ENCODE results near the gene CASP14. TPM values are rescaled to one million over a fixed set of nuclear protein-coding genes. Genes with fewer than 3 reads are reported as not detected.
A peak's percentile ranks its signal among the peaks of the same experiment; 100 is the strongest.
"Not testable (repeated sequence)": the region's sequence is repeated elsewhere in the genome, so short reads cannot be mapped to it uniquely, and the experiment has no call there.

The CASP14 gene
- total and polyA plus RNA-seq, 2 experiments from 2014 or later, result not detected

- H3K27ac ChIP-seq (ENCODE audit: low read depth); H3K27me3 ChIP-seq (ENCODE audit: insufficient read depth); H3F3A ChIP-seq (replicated peaks; ENCODE audit: low read depth); H3K36me3 Mint-ChIP-seq (ENCODE audit: low read depth); H3K27ac Mint-ChIP-seq; H3K36me3 ChIP-seq (ENCODE audit: insufficient read depth); H4K20me1 ChIP-seq (replicated peaks; ENCODE audit: insufficient read depth); H3K4me3 Mint-ChIP-seq; H3K79me2 ChIP-seq (replicated peaks; ENCODE audit: insufficient read depth); H3K4me3 ChIP-seq; H3K4me2 ChIP-seq; ATAC-seq; H3K4me1 ChIP-seq (ENCODE audit: insufficient read depth); H3K9me2 ChIP-seq (ENCODE audit: insufficient read depth); H3K4me1 Mint-ChIP-seq; H3K9me3 Mint-ChIP-seq; H3K27me3 Mint-ChIP-seq (ENCODE audit: insufficient read depth, low read depth, poor library complexity); H2AFZ ChIP-seq: not testable (repeated sequence)
- DNase-seq (ENCODE audit: low spot score), result peak; percentile 43
- peak; percentile 59 for TF ChIP-seq REST (IDR thresholded peaks at IDR 0.05; ENCODE audit: unreplicated experiment)
Measured at GRCh38 chr19:15080002-15080401, 30.7 kb downstream of the CASP14 start.

DNA sequence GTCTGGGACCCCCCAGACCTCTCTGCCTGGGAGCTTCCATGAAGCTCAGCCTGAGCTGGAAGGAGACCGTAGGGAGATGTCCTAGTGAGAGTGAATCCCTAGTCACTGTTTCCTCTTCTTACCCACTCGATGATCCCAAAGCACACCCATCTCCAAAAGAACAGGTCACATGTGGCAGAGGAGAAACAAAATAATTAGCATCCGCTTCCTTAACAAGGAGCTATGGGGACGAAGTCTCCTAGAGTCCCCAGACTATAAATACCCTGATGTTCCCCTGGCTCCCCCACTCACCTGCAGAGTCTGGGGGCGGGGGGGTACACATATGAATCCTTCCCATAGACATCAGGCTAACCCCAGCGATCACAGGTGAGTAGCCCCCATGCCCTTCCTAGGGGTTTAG, 32.6 kb downstream of the CASP14 start, which contains the start of gene OR1I1:
OR1I1 (plus strand) TSS at position 301 of the 400 bp plus-strand sequence. CDS start 4,855 bp downstream, outside the sequence.
- Mint-ChIP-seq H3K36me3 (ENCODE audit: low read depth) (no peaks in the 10 kb centered on the region), H3K9me3 (peaks cover 7% of the 10 kb centered on the region; the same call in 2 of the 3 replicates), H3K27me3 (ENCODE audit: insufficient read depth, low read depth, poor library complexity) (peaks cover 5% of the 10 kb centered on the region), H3K4me1 (no peaks in the 10 kb centered on the region), H3K27ac (no peak within 1 kb of the TSS), H3K4me3 (no peak within 1 kb of the TSS; the same call in 2 of the 3 replicates)
- DNase-seq (ENCODE audit: low spot score) (no peak), ATAC-seq (no peak)
- Histone ChIP-seq H3K4me1 (ENCODE audit: insufficient read depth) (no peaks in the 10 kb centered on the region), H3K36me3 (ENCODE audit: insufficient read depth) (no peaks in the 10 kb centered on the region), H2AFZ (no peak within 1 kb of the TSS), H3K9me2 (ENCODE audit: insufficient read depth) (no peaks in the 10 kb centered on the region), H3K4me2 (no peak within 1 kb of the TSS), H3K4me3 (no peak within 1 kb of the TSS), H3K79me2 (replicated peaks; ENCODE audit: insufficient read depth) (no peaks in the 10 kb centered on the region), H4K20me1 (replicated peaks; ENCODE audit: insufficient read depth) (no peaks in the 10 kb centered on the region; the same call in 1 of the 2 replicates), H3K27ac (ENCODE audit: low read depth) (no peak within 1 kb of the TSS), H3F3A (replicated peaks; ENCODE audit: low read depth) (no peaks in the 10 kb centered on the region), H3K27me3 (ENCODE audit: insufficient read depth) (no peaks in the 10 kb centered on the region)
- TF ChIP-seq STAT1 (IDR thresholded peaks at IDR 0.05; ENCODE audit: unreplicated experiment) (no peak), ZNF331 (CRISPR knock-in tag; IDR thresholded peaks at IDR 0.05; ENCODE audit: low read depth) (no peak), CTCF (conservative IDR thresholded peaks at IDR 0.05; ENCODE audit: low read depth in 2 of 2) (no peak), JUNB (IDR thresholded peaks at IDR 0.05; ENCODE audit: unreplicated experiment) (no peak), EZH2phosphoT487 (IDR thresholded peaks at IDR 0.05; ENCODE audit: unreplicated experiment) (no peak), POLR2AphosphoS5 (IDR thresholded peaks at IDR 0.05; ENCODE audit: low read depth) (no peak), NANOG (IDR thresholded peaks at IDR 0.05; ENCODE audit: borderline replicate concordance) (no peak), EZH2 (IDR thresholded peaks at IDR 0.05; ENCODE audit: low read depth, unreplicated experiment) (no peak), ZNF462 (CRISPR knock-in tag; IDR thresholded peaks at IDR 0.05) (no peak)
